ENCODE data around the gene FHIT.

FHIT gene

GRCh38 chr3:59728587-59728908 lies 1522.7 kb downstream of the FHIT start:
- no peak for DNase-seq

- DNase-seq = no peak
Measured at GRCh38 chr3:59727902-59728586, 1523.2 kb downstream of the FHIT start.

- no peak for DNase-seq
Measured at GRCh38 chr3:59726279-59726678, 1525.0 kb downstream of the FHIT start.

- no peak for DNase-seq
Measured at GRCh38 chr3:59717679-59718205, 1533.5 kb downstream of the FHIT start.

- no peak for DNase-seq
Measured at GRCh38 chr3:59714066-59714465, 1537.2 kb downstream of the FHIT start.

- no peak for DNase-seq
Measured at GRCh38 chr3:59710554-59710953, 1540.7 kb downstream of the FHIT start.

- DNase-seq = no peak
Measured at GRCh38 chr3:59709702-59710553, 1541.3 kb downstream of the FHIT start.

GRCh38 chr3:59708202-59708601 lies 1543.0 kb downstream of the FHIT start:
- DNase-seq = no peak

GRCh38 chr3:59704292-59704691 lies 1547.0 kb downstream of the FHIT start:
- DNase-seq = no peak

GRCh38 chr3:59699648-59700320 lies 1551.5 kb downstream of the FHIT start:
- no peak for DNase-seq

Data from activated CD8-positive, alpha-beta memory T cell treated with anti-CD3 and anti-CD28 coated beads, Interleukin-2, amount 50 U/mL, for 4 hours (primary cell).